GM19438 (cell line): Measurements from ENCODE around the gene CRISPLD2.

Experiments
- ATAC-seq: cut with Tn5 transposase; IDR thresholded peaks from one replicate; pipeline ENCODE4 v1.9.1; 2021; ENCODE audit warnings: low read depth; ENCODE audit not compliant: unreplicated experiment

The CRISPLD2 gene, protein sequence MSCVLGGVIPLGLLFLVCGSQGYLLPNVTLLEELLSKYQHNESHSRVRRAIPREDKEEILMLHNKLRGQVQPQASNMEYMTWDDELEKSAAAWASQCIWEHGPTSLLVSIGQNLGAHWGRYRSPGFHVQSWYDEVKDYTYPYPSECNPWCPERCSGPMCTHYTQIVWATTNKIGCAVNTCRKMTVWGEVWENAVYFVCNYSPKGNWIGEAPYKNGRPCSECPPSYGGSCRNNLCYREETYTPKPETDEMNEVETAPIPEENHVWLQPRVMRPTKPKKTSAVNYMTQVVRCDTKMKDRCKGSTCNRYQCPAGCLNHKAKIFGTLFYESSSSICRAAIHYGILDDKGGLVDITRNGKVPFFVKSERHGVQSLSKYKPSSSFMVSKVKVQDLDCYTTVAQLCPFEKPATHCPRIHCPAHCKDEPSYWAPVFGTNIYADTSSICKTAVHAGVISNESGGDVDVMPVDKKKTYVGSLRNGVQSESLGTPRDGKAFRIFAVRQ

DNA sequence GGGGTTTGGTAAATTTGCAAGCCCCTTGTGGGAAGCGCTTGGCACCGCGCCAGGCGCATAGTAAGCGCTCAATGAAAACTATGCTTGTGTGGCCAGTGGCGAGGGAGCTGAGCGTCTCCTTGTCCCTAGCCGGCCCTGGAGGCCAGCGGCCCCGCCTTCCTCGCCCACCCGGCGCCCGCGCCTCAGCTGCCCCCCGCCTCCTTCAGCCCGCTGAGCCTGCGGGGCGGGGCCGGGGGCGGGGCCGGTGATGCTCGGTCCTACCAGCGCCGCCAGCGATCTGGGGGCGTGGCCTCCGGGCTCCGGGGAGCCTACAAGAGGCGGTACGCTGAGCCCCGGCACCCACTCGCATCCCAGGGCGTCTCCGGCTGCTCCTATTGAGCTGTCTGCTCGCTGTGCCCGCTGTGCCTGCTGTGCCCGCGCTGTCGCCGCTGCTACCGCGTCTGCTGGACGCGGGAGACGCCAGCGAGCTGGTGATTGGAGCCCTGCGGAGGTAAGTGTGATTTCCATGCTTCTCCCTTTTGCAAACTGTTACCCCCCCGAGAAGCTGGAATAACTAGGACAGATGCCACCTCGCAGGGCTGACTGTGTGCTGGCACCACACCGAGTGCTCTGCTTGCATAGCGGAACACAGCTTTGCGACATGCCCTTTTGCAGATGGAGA, at the start of gene CRISPLD2:
Gene CRISPLD2 (plus strand): TSS at position 342 of the 661 bp plus-strand sequence. CDS start 18,511 bp downstream, outside the sequence.
- ATAC-seq, result no peak

DNA sequence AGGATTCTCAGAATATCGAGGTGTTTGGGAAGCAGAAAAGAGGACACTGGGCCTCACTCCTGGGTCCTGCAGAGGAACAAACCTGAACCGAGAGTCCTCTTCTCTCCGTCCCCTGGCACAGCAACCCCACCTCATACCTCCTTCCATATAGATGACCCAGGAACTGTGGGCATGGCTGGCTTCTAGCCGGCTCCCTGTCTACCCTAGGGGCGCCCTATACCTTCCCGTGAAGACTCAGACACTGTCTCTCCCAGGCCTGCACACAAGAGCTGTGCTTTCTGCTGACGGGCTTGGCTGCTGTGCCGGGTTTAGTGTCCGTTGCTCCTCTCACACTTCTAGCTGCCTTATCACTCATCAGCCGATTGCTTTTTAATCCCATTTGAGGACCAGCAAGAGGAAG, 46.5 kb upstream of the CRISPLD2 start:
- ATAC-seq, result no peak

DNA sequence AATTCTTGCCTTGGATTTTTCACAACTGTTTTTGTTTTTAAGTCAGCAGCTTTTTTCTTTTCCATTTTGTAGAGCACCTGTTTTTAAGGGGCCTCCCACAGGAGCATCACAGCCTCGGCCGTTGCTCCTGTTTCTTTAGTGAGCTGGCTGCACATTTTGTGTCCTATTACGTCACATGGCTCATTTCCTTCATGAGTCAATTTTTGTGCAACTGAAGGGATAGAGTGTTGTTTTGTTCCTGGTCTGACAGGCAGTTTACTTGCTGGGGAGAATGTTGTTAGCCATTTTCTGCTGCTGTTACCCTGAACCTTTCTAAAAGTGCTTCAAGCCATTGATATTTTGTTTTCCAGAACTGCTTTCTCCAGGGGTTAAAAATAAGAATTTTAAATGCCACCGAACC, 45.0 kb upstream of the CRISPLD2 start:
- ATAC-seq, result no peak

DNA sequence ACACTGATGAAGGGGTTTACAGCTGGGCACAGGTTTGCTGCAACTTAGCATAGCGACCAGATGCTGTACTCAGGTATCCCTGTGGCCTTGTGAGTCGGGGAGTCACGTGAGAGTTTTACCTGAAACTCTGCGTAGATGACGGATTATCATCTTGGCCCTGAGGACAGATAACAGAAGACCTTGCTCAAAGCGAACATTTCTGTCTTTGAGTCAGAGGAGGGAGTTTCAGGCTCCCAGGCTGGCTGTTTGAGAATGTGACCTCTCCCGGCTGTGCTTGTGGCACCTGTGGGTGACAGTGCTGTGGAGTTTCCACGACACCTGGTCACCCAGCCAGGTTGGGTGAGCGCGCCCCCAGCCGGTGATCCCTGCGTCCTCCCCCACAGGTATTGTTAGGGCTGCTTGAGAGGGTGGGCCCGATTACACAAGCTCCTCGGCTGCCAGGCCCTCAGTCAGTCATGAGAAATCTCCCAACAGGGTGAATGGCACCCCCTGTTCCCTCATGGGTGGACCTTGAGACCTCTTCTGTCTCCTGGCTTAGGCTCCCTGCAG, 44.4 kb upstream of the CRISPLD2 start:
- no peak for ATAC-seq

DNA sequence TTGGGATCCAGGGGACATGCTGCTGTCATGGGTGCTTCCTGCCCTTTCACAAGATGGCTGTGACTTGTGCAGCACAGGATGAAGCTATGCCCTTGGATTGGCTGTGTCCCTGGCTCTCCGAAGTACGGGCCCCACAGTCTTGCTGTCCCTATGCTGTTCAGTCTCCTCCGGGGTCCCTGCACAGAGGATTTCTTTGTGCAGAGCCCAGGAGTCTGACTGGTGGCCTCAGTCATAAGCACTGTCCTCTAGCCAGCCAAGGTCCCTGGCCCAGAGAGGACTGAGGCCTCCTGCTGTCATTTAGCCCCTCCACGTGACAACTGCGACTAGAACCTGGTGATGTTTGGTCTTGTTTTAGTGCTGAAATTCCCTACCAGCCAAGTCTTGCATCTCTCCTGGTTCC, 42.4 kb upstream of the CRISPLD2 start:
- no peak for ATAC-seq

DNA sequence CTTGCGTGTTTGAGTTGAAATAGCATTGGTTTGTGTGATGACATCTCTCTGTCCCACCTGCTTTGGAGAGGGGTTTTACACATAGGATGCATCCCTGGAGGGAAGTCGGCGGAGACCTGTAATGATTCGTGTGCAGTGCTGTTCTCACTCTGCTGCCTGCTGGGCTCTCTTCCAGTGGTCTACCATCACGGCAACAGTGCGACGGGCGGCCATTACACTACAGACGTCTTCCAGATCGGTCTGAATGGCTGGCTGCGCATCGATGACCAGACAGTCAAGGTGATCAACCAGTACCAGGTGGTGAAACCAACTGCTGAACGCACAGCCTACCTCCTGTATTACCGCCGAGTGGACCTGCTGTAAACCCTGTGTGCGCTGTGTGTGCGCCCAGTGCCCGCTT, 41.1 kb upstream of the CRISPLD2 start:
- ATAC-seq, result no peak

DNA sequence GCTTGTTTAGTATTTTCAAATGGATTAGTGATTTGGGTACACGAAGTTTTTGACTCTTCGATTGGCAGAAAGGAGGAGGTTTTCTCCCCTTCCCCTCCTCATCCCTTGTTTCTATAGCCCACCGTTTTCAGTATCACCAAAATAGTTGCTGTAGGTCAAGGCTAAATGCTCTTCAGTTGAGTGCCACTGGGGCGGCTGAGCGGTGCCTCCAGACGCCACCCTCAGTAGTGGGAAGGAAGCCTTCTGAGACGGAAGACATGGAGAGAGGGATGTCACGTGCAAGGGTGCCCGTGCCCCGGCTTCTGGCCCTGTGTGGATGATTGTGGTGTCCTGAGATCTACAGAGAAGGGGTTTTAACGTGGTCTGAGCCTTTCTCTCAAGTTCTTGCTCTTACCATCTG, 39.7 kb upstream of the CRISPLD2 start:
- no peak for ATAC-seq

DNA sequence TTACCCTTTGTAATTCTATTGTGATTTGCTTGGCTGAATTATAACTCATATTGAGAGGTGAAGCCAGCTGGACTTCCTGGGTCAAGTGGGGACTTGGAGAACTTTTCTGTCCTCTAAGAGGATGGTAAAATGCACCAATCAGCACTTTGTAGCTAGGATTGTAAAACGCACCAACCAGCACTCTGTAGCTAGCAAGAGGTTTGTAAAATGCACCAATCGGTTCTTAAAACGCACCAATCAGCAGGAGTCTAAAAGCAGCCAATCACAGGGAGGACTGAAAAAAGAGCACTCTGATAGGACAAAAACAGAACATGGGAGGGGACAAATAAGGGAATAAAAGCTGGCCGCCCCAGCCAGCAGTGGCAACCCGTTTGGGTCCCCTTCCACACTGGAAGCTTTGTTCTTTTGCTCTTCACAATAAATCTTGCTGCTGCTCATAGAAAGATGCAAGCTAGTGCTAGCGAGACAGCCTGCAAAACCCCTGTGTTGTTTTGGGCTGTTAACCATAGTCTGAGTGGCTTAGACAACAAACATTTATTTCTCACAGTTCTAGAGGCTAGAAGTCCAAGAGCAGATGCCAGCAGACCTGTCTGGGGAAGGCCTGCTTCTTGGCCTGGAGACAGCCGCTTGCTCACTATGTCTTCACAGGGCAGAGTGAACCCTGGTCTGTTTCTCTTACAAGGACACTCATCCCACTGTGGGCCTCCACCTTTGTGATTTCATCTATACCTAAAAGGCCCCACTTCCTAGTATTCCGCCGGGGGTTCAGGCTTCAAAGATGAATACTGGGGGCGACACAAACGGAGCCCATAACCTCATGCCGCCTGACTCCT, 39.0 kb upstream of the CRISPLD2 start:
- ATAC-seq, result no peak

DNA sequence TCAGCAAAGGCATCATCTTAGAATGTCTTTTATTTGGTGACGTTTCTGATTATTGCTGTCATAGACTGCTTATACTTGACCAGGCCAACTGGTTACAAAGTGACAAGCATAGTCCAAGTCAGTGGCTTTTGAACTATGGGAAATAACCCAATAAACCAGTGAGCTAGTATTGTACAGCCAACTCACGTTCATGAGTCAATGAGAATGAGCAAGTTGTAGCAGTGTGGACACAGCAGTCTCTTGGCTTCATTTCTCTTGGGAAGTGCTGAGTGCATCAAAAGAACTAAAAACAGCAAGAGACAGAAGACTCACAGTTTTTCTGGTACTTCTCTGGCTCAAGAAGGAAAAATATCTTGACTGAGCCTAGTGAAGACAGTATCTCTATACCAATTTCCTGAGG, 36.9 kb upstream of the CRISPLD2 start:
- no peak for ATAC-seq

DNA sequence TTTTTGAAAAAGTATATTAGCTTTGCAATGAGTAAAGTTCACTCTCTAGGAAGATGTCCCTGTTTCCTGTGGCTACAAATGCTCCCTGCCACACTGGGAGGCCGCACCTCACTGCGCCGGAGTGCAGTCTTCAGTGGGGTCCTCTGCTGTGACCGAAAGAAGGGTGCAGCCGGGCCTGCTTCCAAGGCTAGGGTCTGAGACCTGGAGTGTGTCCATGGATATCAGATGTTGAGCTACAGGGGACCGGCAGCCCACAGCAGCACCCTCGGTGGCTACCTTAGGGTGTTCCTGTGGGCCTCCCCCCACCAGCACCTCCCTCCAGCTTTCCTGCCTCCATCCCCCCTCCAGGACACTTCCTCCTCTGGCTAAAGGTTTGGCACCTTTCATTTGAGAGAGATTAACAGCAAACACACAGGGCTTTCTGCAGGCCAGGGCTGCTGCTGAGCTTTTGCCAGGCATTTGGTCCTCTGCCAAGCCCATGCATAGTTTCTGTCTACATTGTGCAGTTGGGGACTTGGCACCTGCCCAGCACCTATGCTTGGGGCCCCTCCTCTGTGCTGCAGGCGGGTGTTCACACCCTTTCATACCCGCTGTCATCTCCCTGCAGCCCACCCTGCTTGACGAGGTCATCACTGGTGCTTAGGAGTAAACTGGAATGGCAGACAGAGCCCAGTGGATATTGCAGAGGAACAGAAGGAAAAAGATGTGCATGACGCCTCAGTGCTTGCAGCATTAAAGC, 33.8 kb upstream of the CRISPLD2 start:
- no peak for ATAC-seq

DNA sequence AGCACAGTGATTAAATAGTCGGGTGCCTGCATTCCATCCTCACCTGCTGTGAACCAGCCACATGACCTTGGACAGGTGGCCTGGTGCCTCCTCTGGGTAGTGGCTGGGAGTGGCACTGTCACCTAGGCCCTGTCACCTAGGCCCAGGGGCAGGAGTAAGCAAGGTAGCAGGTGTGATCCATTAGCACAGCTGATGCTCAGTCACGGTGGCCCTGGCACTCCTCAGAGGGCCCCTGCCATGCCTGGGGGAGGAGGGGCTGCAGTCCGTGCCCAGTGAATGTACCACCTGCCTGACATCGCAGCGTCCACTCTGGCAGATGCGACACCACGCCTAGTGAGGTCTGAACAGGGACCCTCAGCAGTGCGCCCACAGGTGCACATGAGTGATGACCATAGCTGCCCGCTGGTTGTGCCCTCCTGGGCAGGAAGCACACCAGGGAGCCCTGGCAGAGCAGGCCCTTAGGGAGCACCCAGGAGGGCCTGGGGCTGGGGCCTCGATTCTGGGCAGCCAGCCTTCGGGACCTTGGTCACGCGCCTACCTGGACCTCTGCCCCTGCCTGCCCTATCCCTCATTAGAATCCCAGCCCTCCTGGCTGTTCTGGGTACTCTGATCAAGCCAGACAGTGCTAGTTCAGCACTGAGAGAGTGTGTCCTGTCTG, 33.1 kb upstream of the CRISPLD2 start:
- ATAC-seq, result no peak

DNA sequence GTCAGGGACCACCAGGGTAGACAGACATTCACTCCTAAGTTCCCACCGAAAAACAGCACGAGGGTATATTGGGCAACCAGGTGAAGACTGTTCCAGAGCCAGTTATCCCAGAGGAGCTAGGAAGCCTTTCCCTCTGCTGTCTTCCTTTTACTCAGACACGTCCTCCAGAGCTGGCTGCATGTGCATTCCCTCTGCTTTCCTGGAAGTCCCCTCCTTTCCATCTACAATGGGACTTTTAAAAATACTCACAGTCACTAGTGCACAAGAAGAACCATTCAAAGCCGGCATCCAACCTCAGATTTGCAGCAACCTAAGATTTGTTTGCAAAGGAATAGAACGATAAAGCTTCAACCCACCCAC, 32.5 kb upstream of the CRISPLD2 start:
- ATAC-seq, result no peak

DNA sequence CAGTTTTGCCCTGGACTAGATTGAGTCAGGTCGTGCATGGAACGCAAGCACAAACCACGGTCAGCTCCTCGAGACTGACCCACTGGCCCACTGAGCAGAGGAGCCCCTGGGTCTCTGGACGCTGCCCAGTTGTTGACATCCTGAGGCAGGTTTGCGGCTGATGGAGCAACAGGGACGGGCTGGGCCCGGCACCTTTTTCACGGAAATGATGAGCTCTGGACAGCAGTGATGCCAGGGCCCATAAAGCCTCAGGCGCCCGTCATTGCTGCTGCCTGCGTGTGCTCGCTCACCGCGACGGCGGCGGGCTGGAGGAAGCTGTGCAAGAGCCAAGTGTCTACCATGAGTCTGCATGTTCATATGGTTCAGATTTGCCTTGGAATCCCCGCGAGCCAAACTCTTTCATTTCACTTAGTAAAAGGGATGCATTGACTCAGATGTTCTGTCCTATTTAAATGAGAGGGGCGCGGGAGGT, 30.8 kb upstream of the CRISPLD2 start:
- ATAC-seq, result no peak

DNA sequence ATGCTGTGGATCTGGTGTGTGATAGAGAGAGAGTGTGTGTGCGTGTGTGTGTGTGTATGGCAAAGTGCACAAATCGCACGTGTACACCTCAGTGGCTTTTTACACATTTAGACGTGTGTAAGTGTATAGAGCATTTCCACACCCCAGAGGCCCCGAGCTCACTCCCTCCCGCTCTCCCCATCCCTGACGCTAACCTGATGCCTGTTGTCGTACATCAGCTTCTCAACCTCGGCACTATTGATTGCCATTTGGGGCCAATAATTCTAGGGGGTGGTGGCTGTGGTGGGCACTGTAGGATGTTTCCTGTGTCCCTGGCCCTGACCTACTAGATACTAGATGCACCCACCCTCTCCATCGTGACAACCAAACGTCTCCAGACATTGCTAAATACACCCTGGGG, 30.4 kb upstream of the CRISPLD2 start:
- no peak for ATAC-seq

DNA sequence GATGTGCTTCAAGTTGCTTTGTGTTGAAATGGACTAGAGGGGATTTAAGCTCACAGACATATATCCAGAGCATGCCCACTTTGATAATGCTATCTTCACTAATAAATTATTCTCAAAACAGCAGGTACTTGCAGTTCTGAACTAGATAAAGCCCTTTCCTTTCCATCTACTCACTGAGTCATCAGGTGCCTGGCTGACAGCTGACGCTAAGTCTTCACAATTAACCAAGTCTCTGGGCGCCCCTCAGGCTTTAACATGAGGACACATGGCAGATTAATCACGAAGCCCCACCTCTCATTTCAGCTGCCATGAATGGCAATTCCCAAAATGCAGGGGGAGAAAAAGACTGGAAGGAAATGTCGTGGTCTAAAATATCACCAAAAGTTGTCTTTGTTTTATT, 29.5 kb upstream of the CRISPLD2 start:
- no peak for ATAC-seq

DNA sequence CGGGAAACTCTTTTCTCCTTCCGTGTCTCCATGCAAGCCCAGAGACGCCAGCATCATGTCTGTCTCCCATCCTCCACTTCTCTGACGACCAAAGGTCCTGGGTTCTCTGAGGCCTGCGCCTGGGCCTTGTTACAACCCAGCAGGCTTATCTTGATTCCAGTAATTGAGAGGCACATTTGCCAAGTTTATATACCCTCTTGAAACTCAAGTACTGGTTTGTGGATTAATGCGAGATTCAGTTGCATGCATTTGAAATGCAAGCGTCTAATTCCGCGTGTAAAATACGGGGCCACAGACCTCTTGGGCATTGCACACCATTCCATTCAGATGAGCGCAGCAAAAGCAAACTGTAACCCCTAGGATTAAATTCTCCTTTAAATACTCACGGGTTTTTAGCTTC, 28.7 kb upstream of the CRISPLD2 start:
- ATAC-seq, result no peak

DNA sequence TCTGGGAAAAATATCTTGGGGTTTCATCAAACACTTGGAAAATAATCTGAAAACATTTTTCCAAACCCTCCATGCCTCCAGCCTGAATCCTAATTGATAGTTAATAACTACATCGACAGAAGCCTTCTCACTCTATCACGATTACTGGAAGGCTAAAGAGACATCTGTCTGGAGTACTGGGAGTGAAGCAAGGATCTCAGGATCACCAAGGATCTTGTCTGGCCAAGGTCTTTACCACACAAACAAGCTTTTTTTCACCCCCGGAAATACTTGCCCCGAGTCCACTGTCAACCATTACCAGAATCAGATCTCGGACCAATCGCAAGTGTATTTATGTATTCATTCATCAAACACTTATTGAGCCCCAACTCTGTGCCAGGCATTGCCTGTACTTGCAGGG, 28.3 kb upstream of the CRISPLD2 start:
- no peak for ATAC-seq

DNA sequence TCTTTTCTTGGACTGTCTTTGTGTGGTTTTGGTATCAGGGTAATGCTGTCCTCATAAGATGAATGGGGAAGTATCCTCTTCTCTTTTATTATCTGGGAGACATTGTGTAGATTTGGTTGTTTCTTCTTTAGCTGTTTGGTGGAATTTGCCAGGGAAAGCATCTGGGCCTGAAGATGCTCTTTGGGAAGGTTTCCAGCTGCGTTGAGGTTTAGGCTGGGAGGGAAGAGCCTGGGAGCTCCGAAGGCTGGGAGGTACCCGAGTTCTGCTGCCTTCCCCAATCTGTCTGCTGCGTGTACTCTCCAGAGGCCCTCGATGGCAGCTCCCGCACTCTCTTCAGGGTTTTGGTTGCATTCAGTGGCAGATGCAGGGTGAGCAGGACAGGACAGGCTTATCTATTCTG, 25.6 kb upstream of the CRISPLD2 start:
- ATAC-seq, result no peak

DNA sequence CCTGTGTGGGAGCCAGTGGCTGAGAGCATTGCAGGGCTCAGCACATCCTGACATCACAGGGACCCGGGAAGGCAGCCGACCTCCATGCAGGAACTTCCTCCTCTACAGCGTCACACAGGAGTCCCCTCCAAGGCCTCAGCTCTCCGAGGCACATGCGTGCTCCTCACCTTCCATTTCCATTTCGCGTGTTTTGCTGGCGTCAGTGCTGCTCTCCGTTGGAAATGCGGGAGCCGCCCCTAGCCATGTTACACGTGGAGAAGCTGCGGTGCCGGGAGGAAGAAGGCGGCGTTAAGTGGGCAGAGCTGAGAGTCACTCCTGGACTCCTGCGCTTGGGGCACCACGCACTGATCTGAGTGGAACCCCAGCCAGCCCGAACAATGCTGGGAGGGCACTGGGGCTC, 25.2 kb upstream of the CRISPLD2 start:
- no peak for ATAC-seq
